GM11168 (cell line): ENCODE data around the gene GSTA4.

Source experiments
- in situ Hi-C: fragments of 300-500 bp; cut with MboI; formaldehyde crosslinking; loops from one replicate; pipeline ENCODE4 v1.12.0; 2022; ENCODE audit warnings: low sequenced_read_pairs; ENCODE audit not compliant: unreplicated experiment

Gene GSTA4

GRCh38 chr6:52929321-52930164 is 65.5 kb downstream of the GSTA4 start:
- in situ Hi-C loops, result no loop called here
